HG02943 (cell line): ENCODE results near the gene MMP25.

Source experiments
- ATAC-seq: cut with Tn5 transposase; IDR thresholded peaks from one replicate; pipeline ENCODE4 v1.9.1; 2021; ENCODE audit warnings: mild to moderate bottlenecking, low read depth, moderate library complexity; ENCODE audit not compliant: unreplicated experiment

The MMP25 gene, protein sequence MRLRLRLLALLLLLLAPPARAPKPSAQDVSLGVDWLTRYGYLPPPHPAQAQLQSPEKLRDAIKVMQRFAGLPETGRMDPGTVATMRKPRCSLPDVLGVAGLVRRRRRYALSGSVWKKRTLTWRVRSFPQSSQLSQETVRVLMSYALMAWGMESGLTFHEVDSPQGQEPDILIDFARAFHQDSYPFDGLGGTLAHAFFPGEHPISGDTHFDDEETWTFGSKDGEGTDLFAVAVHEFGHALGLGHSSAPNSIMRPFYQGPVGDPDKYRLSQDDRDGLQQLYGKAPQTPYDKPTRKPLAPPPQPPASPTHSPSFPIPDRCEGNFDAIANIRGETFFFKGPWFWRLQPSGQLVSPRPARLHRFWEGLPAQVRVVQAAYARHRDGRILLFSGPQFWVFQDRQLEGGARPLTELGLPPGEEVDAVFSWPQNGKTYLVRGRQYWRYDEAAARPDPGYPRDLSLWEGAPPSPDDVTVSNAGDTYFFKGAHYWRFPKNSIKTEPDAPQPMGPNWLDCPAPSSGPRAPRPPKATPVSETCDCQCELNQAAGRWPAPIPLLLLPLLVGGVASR

DNA sequence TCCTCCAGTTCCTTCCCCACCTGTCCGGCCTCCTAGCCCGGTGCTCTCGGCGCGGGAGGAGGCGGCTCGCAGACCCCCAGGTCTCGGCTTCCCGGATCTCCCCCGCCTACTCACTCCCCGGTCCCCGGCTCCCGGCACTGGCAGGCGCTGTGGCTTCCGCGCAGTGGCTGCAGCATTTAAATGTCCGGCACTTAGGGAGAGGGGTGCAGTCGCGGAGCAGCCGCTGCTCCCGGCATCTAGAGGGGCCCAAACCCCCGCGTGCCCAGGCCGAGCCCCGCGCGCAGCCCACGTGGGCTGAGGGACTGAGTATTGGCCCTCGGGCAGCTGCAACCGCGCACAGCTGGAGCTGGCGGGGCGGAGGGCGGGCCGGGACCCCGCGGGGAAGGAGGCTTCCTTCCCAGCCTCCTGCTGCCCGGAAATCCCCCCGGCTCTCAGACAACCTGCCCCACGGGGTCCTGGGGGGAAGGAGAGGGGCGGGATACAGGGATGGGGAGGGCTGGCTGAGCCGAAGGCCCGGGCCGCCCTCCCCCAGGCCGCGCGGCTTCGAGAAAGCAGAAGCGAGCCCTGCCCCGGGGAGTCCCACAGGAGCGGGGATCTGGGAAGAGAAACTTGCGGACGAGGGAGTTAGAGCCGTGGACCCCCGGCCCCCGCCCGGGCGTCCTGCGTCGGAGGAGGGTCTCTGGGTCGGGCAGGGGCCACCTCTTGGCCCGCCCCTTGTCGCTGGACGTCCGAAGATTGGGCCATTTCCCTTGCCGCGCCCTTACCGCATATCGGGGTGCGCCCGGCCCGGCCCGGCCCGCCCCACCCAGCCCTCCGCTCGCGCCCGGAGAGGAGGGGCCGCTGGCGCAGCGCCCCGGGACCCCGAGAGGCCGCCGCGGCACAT, at the start of gene MMP25:
TSS of gene MMP25 (plus strand) at position 804 of the 883 bp plus-strand sequence. CDS start 357 bp downstream, outside the sequence.
- ATAC-seq, result no peak

DNA sequence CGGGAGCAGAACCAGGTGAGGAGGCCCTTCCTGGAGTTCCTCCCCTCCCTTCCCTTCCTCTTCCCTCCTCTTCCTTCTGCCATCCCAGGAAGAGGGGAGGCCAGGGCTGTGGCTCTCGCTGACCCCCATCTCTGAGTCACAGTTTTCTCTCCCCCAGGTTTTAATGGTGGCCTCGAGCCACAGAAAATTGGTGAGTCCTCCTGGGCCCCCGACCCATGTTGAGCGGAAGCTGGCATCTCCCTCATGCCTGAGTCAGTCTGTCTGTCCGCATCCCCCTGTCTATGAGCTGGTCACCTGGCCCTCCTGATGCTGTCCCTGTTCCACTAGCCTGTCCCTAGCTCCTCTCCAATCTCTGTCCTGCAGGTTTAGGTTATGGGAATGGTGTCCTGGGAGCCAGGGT, 46.4 kb upstream of the MMP25 start:
- no peak for ATAC-seq

DNA sequence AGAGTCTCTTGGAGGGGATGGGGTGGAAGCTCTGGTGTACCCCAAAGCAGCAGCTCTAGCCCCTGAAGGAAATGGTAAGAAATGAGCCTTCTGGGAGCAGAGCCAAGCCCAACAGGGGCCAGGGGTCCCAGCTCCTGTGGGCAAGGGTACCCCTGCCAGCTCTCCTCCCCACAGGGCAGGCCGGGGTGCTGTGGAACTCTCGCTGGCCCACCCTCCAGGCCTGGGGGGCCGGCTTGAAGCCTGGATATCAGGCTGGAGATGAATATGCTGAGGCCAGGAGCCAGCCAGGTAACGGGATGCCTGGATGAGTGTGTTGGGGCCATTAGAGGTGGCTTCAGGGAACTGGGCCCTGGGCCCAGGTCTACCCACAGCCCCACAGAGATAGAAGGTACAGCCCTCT, 45.8 kb upstream of the MMP25 start:
- no peak for ATAC-seq

DNA sequence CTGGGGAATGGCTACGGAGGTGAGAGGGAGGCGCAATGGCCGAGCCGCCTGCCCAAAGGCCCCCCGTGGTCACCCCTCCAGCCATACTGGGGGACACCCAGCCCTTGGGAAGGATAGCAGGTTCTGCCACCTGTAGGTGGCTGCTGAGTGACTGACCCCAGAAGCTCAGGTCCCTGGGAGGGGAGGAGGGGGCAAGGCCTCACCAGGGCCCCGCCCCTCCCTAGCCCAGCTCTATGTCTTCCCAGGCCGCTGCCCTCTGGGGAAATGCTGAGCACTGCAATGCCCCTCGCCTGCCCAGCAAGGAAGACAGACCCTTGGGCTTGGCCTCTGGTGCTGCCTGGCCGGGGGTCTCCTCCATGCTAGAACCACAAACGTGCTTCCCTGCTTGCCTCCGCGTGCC, 45.0 kb upstream of the MMP25 start:
- no peak for ATAC-seq

DNA sequence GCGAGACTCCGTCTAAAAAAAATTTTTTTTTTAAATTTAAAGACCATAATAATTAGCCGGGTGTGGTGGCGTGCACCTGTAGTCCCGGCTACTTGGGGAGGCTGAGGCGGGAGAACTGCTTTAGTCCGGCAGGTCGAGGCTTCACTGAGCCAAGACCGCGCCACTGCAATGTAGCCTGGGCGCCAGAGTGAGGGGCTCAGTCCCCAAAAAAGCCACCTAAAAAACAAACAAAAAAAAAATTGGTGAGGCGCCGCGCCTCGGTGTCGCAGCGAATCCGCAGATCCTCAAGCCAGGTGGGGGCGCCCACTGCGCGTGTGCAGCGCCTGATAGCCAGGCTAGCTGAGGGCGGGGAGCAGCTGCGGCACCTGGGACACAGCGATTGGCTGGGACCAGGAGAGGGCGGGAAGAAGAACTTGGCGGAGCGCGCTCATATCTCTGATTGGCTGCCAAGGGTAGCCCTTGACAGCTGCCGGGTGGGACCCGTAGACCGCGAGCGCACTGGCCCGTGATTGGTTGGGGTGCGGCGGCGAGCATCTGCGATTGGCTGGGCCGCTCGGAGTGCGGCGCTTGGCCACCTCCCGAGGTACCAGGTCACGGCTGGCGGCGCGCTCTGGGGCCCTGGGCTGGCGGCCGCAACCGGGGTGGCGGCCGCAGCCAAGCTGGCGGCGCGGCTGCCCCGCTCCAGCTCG, 42.6 kb upstream of the MMP25 start:
- peak; percentile 81 for ATAC-seq

DNA sequence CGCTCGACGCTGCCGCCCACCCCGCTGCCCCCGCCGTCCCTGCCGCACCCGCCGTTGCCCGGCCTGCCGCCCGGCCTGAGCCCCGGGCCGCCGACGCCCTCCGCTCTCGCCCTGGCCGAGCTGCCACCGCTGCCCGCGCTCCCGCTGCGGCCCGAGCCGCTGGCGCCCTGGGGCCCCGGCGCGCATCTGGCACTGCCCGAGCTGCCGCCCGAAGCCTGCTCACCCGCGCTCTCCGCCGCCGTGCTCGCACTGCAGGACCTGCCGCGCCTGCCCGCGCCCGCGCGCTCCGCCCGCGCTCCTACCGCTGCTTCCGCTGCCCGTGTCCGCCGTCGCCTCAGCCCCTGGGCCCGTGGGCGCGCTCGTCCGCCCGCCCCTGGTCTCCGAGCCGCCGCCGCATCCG, 42.0 kb upstream of the MMP25 start:
- ATAC-seq, result peak; percentile 18

DNA sequence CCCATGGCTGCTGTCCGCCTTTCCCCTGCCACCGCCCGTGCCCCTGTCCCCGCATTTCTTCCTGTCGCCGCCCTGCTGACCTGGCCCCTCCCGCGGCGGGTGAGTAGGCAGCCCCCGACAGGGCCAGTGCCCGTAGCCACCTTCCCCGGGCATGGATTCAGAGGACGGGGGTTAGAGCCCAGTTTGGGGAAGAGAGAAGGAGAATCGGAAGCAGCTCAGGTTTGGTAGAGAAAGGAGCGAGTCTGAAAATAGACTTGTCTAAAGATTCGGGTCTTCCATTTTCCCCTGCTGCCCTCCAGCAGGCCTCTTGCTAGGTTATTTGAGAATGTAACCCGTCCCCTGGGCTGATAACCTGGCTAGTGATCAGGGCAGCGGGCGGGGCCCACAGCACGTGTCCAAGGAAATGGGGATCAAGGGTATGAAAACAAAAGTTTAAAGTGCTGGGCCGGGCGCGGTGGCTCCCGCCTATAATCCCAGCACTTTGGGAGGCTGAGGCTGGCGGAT, 41.5 kb upstream of the MMP25 start:
- no peak for ATAC-seq

DNA sequence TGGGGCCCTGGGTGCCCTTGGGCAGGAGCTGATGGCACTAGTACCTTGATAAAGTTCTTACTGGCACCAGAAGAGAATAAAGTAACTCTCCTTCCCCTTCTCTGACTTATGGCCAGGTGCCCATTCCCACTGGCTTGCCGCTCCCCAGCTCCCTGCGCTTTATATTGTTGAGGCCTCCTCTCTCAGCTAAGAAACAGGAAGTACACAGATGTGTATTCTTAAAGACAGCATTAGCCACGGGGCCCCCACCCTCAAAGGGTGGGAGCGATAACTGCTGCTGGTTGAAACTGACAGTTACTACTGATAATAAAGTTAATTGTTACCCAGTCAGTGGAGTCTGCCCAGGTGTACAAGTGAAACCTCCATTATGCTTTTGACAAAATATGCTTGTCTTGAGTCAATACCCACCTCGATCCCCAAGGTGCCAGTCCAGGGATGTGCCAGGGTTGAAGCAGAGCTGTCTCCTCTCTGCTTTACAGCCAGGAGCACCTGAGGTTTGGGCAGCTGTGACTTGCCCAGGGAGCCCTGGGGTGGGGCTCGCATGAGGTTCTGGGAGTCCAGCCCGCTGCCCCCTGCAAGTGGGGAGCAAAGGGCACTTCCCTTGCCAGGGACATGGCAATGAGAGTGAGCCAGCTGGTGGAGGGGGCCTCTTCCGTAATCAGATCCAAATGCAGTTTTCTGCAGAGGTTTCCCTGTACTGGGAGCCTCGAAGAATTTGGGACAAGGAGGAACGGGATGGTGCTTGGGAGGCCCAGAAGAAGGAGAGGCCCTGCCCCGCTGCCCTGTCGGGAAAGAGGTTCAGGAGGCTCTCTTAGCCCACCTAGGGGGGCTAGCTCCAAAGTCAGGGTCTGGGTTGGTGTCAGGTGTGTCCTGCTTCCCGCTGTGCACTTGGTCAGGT, 39.1 kb upstream of the MMP25 start:
- no peak for ATAC-seq

DNA sequence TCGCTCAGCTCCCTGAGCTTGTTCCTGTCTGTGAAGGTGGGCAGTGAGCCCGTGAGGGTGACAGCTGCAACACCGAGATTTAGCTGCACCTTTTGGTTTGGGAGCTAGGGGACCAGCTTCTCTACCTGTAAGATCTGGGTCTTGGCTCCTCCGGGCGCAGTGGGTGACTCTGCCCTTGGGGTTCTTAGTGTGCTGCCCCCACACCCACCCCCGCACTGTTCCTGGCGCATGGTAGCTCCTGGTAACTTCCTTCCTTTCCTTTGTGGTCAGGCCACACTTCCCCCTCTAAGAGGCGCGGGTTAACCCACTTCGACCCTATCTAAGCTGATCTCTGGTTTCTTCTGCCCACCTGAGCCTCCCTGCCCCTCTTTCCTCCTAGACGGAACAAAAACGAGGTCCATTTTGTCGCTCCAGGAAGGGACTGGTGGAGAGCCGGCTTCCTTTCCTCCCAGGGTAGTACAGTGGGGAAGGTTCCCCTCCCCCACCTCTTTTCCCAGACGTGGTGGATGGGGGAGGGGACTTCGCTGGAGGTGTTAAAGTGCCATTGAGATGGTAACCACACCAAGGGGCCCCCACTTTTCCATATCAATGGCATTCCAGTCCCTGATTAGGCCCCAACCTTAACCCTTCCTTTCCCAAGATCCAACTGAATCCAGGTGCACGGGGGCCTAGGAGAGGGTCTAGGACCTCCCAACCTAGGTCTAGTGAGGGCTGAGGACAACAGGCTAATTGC, 38.2 kb upstream of the MMP25 start:
- ATAC-seq, result no peak

DNA sequence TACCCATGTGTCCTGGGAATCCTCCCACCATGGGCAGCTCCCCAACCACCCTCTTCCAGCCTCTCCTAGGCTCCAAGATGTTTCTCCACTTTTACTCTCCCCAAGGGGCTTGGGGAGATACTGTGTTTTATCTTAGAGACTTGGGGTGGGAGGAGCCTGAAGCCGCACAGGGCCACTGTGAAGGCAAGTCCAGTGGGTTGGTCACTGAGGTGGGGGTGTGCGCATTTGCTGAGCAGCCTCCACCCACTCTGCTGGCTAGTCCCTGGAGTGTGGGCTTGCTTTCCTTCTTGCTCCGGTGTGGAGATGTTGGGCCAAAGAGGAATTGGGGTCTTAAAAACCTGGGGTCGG, 37.7 kb upstream of the MMP25 start:
- no peak for ATAC-seq

DNA sequence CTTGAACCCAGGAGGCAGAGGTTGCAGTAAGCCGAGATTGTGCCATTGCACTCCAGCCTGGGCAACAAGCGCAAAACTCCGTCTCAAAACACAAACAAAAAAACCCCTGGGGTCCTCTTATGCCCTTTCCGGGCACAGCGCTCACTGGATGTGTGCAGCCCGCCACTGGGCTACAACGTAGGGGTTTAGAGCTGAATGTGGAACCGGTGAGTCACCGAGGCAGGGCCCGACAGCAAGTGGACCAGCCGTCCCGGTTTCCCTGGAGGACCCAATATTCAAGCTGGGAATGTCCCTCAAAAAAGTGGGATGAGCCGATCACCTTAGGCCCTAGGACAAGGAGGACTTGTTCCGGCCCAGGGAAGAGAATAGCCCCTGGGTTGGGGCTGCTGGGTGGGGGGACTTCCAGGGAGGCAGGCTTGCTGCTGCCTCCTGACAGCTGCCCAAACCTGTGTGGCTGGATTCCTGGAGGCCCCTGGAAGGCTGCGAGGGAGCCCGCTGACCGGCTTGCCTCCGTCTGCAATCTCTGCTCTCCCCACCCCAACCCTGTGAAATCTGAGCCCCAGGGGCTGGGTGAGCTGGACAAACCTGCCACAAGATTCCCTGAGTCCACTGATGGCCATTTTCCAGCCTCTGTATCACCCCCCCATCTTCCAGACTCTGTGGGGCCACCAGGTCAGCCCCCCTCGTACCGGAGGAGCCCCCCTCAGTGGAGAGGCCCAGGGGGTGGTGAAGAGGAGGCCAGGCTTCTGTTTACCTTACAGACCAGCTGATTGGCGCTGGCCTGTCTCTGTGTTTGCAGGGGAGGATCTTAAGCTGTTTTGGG, 36.6 kb upstream of the MMP25 start:
- no peak for ATAC-seq

DNA sequence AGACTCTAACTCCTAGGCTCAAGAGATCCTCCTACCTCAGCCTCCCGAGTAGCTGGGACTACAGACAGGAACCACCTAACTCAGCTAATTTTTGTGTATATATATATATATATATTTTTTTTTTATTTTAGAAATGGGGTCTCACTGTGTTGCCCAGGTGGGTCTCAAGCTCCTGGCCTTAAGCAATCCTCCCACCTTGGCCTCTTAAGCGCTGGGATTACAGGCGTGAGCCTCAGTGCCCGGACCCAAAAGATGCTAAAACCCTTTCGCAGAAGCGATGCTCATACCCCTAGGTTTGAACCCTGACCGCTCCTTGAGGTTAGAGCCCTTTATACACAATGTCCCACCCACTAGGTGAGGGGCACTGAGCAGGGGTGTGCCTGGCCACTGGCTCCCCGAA, 35.9 kb upstream of the MMP25 start:
- no peak for ATAC-seq

DNA sequence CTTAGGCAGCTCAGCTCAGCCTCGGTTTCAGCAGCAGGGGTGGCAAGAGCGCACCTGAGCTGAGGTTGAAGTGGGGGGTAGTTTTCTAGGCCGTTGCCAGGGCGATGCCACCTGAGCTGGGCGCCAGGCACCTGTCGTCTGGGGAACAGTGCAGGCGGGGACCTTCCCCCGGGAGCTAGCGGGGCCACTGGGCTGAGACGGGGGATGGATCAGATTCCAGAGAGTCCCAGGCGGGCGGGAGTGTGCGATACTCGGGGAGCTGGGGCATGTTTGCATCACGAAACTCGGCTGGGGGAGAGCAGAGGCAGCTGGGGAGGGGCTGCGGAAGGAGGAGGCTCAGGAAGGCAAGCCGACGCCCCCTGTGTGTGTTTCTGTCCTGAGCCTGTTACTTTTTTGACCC, 34.1 kb upstream of the MMP25 start:
- ATAC-seq, result no peak

DNA sequence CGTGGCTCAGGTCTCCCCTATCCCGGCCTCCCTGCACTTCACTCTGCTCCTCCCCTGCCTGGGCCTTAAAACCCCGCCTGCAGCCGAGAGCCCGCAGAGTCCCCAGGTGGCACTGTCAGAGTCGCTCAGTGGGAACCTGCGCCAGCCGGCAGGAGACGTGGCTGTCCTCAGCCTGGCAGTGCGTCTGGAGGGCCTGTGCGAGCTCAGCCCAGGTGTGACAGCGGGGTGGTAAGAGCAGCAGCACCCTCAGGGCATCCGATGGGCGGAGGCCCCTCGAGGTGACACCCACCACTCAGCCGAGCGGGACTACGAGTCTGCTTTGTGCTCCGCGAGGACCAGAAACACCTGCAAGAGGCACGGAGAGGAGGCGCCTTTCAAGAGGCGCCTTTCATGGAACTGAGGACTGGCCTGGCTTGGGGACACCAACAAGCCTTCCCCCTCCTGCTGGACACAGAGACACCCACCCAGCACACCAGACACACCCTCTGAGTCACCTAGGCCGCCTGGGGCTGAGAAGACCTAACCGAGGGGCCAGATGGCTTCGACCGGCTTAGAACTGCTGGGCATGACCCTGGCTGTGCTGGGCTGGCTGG, 33.4 kb upstream of the MMP25 start, which contains the start of gene CLDN9:
TSS of gene CLDN9 (plus strand) at position 96 of the 593 bp plus-strand sequence. CDS start at position 536, 440 bp downstream.
- ATAC-seq, result no peak

DNA sequence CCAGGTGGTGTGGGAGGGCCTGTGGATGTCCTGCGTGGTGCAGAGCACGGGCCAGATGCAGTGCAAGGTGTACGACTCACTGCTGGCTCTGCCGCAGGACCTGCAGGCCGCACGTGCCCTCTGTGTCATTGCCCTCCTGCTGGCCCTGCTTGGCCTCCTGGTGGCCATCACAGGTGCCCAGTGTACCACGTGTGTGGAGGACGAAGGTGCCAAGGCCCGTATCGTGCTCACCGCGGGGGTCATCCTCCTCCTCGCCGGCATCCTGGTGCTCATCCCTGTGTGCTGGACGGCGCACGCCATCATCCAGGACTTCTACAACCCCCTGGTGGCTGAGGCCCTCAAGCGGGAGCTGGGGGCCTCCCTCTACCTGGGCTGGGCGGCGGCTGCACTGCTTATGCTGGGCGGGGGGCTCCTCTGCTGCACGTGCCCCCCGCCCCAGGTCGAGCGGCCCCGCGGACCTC, 32.8 kb upstream of the MMP25 start:
- no peak for ATAC-seq

DNA sequence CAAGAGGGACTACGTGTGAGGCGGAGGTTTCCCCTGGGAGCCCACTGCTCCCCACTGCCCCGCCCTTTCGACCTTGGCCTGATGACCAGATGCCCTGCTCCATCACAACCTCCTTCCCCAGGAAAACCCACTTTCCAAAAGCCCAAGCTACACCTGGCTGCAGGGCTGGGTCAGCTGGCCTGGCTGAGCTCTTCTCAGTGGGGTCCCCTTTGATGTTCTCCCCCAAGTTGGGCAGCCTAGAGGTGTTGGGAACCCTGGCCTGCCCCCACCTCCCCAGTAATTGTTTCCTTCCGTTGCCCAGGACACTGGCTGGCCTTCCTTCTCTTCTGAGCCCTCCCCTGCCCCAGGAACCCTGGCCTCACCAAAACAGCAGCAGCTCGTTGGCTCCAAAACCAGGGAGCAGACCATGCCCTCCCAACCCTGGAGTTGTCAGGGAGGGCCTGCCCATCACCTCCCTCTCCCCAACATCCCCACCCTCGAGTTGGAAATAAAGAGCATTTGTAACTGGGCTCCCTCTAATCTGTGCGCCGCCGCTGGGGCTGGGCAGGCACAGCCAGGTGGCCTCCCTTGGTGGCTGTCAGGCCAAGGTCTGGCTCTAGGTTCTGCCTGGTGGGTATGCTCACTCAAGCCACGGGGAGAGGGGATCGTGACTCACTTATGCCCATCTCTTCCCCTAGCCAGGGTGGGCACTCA, 32.2 kb upstream of the MMP25 start:
- ATAC-seq, result no peak

DNA sequence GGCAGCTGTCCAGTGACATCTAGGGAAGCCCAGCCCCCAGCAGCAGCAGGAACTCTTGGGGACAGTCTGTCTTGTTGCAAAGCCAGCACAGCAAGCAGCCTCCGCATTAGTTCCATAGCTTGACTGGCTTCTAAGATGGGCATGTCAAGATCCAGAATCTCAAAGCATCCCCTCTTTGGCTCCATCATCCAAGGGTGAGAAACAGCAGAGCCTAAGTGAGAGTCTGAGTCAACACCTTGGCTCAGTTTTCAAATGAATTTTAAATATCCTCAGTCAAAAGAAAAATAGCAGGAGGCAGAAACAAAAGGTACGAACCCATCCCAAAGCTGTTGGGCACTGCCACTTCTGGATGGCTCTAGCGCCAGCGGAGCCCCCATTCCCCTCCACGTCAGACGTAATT, 31.4 kb upstream of the MMP25 start:
- ATAC-seq, result no peak
